ENCODE results near the gene ADCY4.

The ADCY4 gene

DNA sequence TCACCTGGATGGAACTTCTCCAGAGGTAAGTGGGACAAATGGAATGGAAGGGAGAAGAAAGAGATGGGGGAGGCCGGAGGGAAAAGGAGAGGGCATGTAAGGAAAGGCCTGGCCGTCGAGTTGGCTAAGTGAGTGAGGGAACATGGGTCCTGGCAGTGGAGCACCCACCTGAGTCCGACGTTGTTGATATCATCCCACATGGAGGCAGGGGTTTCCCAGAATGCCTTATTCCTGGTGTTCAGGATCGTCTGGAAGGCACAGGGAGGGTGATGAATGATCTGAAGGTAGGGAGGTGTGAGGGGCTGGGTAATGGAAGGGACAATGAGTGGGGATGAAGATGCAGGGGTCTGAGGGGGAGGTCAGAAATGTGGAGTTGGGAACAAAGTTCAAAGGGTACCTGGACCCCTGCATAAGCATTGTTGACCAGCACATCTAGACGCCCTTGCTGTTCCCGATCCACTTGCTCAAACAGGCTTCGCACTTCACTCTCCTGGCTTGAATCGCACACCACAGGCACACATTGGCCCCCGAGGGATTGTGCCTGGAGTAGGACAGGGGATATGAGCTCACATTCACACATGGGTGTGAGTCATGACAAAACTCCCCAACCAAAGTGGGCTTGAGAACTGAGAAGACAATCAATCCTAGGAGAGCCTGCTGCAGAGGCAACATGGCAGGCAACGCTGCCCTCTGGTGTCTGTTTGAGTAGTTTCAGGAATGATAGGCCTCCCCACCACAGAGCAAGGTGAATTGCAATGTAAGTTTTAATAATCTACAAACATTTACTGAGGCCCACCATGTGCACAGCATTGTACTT, 38.3 kb downstream of the ADCY4 start:
- peak; percentile 79 for DNase-seq

DNA sequence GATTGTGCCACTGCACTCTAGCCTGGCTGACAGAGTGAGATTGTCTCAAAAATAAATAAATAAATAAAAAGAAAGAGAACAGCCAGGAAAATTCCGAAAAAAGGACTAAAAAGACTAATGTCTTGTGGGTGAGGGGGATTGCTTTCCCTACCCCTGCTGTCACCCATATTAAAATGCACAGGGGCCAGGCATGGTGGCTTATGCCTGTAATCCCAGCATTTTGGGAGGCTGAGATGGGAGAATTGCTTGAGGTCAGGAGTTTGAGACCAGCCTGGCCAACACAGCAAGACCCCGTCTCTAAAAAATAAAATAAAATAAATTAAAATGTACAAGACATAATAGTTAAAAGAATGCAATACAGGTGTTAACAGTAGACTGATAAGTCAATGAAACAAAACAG, 41.3 kb downstream of the ADCY4 start:
- DNase-seq: no peak

DNA sequence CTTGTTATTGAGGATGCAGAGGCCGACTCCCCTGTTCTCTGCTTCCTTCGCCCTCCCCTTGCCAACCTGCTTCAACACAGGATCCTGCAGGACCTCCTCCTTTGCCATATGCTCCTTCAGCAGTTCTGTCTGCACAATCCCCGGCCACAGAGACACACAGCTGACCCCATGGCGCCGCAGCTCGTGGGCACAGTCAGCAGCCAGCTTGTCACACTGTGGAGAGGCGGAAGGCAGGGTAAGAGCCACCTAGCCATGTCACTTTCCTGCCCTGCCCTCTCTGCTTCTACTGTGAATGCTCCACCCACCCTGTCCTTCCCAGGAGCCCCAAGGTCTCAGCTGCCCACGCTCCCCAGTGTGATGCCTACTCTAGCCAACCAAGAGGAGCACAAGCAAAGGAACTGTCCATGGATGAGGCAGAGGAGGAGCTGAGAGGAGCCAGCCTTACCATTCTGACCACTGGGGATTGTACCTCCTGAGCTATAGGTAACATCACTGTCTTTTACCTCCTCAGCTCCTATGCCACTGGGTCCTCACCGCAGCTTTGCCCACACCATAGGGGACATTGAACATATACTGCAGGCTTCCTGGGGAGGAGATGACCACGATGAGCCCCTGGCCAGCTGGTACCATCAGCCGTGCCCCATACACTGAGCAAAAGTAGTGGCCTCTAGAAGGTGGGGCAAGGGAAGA, 42.6 kb downstream of the ADCY4 start:
- DNase-seq: no peak

DNA sequence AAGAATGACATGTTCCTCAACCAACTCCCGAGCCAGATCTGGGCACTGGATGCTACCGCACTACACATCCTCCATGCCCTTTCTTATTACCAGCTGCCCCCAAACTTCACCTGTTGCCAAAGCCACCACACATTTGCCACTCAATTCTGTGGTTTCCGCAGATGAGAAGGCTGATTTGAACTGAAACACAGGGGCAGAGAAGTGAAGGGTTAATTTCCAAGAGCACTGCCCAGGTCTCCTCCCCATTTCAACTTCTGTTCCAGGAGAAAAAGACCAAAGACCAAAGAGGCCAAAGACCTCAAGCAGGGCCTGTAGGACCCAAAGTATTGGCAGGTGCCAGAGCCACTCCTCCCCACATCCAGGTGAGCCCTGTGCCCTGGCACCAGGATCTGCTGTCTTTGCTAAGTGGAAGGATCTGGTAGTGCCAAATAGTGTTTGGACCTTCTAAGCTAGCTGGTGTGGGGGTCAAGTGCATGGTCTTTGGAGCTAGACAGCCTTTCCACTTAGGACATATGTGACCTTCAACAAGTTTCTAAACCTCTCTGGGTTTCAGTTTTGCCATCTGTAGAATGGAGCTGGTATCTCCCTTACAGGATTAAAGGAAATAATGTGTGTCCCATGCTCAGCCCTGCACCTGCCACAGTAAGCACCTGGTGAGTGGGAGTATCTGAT, 43.3 kb downstream of the ADCY4 start:
- DNase-seq: no peak

DNA sequence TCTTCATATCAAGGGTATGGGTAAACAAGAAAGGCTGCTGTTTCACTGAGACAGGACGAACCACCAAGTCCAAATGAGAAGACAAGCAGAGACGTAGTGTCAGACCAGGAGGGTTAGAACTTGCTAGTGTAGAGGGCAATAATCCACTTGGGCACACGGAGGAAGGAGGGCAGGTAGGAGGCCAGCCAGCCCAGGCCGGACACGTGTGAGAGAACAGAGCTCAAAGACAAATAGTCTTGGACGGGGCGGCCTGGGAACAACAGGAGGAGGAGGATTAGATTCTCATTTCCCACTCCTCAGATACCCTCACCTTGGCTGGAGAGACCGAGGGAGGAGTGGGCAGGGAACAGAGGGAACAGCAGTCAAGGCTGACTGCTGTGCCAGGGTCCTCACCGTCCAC, 44.1 kb downstream of the ADCY4 start:
- no peak for DNase-seq

DNA sequence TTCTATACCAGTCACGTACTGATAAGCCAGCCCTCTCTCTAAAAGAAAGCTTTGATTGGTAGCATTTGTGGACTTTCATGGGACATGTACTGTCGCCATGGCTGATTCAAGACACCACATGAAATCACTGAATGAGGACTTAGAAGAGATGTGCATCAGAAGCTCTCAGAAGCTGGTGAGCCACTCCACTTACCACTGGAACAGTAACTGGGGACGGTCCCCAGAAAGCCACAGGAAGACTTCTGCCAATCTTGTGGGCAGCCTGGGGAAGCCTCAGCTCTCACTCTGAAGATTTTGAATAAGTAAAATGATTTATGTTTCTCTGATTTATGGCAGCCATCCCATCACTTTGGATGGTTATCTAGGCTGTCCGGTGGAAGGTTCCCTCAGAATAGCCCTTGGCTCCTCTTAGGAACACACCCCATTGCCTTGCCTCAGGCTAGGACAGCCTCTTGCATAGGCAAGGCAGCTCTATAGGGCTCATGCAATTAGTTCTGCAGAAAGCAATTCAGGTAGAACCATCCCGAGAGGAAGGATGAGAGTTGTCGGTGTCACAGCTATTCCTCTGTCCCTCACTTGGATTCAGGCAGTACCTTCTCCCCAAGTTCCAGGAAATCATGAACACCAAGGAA, 45.1 kb downstream of the ADCY4 start:
- DNase-seq: no peak

DNA sequence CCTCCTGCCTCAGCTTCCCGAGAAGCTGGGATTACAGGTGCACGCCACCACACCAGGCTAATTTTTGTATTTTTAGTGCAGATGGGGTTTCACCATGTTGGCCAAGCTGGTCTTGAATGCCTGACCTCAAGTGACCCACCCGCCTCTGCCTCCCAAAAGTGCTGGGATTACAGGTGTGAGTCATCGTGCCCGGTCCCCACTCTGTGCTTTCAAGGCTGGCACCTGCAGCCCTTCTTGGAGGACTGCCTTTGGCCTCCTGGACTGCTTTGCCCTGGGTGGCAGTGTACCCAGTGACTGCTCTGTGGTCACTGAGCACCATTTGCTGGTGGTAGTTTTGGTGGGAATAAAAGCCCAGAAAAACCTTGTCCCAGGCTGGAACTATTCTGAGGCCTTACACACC, 47.9 kb downstream of the ADCY4 start:
- no peak for DNase-seq

DNA sequence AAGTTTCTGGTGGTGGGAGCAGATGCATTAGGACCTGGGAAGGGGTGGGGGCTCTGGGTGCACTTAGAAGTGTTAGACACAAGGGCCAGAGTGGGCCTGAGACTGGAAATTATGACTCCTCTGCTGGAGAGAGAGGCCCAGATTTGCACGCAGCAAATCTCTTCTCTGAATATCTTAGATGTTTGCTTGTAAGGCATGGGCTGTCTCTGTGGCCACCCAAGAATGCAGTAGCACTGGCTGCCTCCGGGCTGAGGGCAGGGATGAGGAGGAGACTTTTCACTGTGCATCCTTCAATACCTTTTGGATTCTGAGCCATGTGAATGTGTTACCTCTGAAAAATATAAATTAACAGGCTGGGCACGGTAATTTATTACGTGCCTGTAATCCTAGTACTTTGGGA, 49.5 kb downstream of the ADCY4 start:
- DNase-seq: no peak

DNA sequence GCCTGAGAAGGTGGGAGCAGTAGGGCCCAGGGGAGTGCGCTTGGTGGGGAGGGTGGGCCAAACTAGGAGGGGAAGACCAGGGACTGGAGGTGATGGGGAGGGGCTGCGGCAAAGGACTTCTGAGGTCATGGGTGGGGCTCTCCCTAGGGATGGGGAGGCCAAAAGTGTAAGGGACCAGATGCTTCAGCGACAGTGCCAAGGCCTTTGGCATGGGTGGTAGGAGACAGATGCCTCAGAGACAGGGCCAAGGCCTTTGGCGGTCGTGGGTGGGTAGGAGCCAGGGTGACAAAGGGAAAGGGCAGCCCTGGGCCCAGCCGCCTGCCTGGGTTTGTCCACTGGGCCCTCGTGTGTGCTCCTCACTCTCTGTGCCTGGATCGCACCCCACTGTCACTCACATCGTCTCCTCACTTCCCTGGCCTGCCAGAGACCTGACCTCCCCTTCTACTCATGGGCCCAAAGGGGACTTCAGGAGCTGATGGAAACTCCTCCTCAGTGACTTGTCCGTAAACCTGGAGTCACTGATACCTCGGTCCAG, 50.3 kb downstream of the ADCY4 start:
- DNase-seq: no peak

DNA sequence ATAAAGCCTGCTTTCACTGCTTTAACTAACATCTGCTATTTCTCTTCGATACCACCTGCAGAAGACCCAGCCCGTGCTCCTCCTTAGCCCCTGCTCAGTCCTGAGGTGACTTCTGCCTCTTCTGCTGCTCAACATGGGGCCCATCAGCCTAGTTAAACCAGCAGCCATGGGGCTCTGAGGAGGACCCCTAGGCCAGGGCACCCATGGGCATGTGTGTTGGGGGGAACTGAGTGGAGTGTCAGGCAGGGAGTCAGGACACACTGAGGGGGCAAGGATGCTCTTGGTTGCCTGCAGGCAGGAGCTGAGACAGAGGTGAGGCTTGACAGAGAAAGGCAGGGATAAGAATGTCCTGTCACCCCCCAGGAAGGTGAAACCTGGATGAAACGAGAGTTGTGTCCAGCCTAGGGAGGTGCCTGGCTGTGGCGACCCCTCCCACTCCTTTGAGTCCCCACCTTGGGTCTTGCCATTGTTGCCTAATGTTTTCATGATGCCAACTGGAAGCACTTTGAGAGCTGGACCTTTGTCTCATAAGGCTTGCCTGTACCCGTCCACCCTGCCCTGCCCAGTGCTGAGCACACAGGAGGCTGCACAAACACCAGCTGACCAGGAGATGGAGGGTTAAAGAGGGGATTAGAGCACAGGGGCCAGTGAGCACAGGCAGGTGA, 50.9 kb downstream of the ADCY4 start:
- no peak for DNase-seq

DNA sequence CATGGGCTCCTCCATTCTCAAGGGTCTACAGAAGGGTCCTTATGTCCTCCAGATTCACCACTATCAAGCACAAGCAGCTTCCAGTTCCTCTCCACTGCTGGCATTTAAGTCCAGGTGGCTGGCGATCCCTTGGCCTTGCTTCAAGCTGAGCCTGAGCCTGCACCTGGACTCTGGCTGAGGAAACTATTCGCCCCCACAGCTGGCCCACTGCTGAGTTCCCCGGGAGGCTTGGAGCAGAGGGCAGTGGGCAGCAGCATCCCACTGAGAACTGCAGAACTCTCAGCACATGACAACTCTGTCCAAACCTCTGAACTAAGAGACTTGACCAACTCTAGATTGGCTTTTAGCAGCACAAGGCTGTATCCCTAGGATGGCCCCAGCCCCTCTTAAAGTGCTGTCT, 52.1 kb downstream of the ADCY4 start:
- DNase-seq: no peak

DNA sequence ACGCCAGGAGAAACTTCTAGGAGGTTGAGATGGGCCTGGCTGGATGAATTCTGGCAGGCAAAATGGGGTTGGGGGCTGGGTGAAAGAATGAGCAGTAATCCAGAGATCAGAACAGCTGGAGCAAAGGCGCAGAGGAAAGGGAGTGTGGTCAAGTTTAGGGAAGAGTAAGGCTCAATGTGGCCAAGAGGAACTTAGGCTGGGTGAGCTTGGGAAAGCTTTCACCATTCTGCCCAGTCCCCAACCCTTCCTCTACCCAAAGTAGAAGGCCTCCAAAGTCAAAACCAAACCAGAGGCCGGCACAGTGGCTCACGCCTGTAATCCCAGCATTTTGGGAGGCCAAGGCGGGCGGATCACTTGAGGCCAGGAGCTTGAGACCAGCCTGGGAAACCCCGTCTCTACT, 53.2 kb downstream of the ADCY4 start:
- DNase-seq: no peak

DNA sequence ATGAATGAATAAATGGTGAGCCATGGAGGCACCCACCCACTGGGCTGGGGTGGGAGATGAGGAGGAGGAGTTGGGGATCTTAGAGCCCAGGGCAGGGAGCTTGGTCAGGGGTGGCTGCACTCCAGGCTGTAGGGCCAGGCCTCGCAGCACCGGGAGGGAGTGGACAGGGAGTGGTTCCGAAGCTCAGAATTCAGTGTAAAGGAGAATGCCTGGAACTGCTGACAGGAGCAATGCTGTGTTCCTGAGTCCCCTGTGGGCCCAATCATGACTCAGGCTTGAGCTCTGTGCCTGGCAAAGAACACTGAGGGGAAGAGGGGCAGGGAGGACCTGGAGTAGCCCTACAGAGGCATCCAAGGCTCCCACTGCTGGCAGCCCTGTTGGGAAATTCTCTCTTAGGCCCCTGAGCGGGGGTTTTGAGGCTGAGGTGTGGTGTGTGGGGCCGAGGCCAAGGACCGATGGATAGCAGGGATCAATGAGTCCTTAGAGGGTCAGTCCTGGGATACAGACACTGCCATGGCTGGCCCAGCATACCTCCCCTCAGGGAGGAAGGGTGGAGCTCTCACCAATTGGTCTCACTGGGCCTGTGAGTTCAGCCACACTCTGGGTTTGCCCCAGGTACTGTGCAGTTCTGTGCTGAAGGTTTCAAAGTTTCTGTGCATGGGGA, 53.9 kb downstream of the ADCY4 start:
- no peak for DNase-seq

DNA sequence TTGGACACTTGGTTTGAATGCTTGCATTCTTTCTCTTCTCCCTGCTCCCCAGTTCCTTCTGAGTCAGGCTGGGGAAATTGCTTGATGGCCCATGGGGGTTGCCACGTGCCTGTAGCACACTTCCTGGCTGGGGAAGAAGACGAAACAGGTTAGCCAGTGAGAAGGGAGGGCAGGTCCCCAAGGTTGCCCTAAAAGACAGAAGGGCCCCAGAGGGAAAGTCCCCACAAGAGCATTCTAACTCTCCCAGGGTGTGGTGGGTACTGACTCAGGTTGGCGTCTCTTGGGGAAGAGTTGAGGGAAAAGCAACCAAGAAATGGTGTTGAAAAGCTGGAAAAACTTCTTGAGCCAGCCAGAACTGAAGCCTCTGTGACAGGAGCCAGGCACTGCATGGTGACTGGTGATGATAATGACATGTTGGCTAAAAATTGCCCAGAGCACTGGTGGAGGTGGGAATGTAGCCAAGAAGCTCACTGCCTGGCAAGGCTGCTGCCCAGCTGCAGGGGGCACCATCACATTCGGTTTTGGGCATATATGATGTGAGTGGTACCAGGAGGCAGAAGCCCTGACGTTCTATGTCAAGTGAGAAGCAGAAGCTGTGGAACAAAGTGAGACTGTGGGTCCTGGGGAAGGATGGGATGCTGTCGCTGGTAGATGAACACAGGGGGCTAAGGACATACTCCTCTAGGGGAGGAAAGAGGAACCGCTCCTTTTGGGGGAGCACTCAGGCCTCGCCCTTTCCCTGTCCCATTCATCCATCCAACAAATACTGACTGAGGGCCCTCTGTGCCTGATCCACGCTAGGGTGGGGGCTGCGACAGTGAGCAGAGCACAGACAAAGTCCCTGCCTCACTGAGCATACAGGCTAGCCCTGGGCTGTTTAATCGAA, 55.3 kb downstream of the ADCY4 start:
- peak; percentile 49 for DNase-seq

DNA sequence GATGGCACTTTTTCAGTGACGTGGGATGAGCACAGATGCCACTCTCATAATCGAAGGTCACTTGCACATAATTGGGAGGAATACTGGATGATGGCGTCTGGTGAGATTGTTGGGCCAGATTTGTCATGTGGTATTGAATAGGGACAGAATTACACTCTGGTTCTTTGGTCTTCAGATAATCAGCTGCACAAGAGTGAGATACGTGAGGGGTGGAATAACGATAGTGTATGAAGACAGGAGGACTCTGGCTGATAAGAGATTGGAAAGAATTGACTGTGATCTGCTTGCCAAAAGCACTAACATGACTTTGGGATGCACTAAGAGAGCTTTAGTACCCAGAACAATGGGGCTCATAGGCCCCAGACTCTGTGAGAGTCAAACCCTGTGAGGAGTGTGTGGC, 56.4 kb downstream of the ADCY4 start:
- DNase-seq: no peak

DNA sequence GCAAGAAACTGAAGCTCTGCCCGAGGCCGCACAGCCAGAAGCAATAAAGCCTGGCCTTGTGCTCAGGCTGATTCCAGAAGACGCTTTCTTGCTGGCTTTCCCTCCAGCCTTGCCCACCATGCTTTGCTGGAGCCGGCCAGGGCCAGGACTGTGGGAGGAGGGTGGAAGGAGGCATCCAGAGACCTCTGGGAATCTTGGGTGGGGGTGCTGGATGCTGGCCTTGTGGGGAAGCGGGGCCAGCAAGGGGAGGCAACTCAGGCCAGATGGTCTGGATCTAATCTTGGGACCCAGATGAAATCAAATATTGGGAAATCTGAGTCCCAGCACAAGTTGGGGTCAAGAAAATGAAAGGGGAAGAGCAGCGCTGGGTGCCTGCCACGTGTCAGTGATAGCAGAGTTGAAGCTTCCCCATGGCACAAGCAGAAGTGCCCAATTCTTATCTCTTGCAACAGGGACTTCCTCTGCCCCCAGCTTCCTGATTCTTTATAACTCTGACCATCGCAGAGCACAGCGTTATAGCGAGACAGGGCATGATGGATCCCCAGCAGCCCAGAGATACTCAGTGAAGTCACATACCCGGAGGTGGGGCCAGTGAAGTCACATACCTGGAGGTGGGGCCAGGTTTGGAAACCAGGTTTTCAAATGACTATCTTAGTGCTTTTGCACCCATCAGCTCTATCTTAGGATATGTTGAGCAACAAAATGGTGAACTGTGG, 57.1 kb downstream of the ADCY4 start:
- DNase-seq: no peak

DNA sequence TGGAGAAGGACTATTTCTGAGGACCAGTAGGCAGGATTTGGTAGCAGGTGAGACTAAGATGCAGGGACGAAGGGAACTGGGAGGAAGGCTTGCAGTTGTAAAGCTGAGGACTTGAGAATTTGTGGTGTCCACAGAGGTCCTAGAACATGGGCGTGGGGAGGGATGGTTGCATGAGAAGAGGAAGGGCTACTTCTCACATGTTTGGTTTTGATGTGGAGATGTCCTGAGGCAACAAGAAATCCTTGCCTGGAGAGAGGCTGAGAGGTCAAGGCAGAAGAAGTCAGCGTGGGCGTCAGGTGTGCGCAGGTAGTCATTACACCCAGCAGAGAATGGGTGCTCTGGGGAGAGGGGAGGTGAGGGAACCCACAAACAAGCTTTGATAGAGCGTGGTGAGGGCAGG, 57.8 kb downstream of the ADCY4 start:
- no peak for DNase-seq

DNA sequence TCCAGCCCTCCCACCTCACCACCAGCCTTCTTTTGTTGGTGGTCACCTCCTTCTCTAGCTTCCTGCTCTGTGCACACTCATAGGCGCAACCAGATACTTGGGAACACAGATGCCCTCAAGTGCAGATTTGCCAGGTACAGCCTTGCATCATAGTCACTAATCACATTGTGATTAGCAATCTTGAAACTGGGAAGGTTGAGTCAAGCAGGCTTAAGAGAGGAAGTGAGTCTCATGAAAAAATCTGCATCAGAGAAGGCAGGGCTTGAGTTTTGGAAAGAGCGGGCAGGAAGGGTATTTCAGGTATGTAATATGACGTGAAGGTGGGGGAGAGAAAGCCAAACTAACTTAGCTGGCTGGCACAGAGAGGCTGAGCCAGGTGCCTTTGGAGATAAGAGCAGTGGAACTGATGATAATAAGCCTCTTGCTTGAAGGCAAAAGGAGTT, 60.7 kb downstream of the ADCY4 start:
- peak; percentile 51 for DNase-seq

DNA sequence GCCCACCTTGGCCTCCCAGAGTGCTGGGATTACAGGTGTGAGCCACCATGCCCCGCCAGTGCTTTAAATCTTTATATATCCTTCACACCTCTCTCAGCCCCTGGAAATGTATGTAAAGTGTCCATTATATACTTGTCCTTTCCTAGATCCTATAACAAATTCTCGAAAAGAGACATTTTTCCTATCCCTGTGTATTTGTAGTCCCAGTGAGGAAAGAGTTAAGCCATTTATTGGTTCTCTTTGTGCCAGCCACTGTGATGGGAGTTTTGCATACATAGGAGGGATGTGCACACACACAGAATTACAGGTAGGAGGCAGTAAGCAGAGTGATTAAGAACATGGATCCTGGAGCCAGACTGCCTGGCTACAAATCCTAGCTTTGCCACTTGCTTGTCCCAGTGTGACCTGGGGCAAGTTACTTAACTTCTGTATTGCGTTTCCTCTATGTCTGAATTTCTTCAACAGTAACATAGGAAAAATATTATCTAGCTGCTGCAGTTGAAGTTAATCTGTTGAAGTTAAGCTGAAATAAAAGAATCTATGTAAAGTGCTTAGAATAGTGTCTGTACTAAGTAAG, 61.4 kb downstream of the ADCY4 start:
- no peak for DNase-seq

DNA sequence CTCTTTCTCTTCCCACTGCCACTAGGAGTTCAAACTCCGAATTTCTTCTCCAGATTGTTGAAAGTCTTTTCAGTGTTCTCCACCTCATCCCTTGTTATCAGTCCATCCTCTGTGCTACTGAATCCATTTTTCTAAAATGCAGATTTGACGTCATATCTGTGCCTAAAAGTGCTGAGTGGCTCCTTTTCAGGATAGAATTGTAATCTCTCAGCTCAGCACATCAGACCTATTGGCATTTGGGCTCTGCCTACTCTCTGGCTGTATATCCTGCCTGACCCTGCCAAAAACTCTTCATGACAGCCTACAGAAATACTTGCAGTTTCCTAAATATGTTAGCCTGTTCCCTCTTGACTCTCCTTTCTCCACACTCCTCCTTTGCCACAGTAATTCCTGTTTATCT, 62.4 kb downstream of the ADCY4 start:
- DNase-seq: no peak
